HG02571 (cell line): Measurements from ENCODE around the gene IKBKG.
A peak's percentile ranks its signal among the peaks of the same experiment; 100 is the strongest.
"Not testable (repeated sequence)": the region's sequence is repeated elsewhere in the genome, so short reads cannot be mapped to it uniquely, and the experiment has no call there.

Experiments
- ATAC-seq: cut with Tn5 transposase; IDR thresholded peaks from one replicate; pipeline ENCODE4 v1.9.1; 2021; ENCODE audit warnings: mild to moderate bottlenecking, moderate library complexity; ENCODE audit not compliant: unreplicated experiment

Gene IKBKG

DNA sequence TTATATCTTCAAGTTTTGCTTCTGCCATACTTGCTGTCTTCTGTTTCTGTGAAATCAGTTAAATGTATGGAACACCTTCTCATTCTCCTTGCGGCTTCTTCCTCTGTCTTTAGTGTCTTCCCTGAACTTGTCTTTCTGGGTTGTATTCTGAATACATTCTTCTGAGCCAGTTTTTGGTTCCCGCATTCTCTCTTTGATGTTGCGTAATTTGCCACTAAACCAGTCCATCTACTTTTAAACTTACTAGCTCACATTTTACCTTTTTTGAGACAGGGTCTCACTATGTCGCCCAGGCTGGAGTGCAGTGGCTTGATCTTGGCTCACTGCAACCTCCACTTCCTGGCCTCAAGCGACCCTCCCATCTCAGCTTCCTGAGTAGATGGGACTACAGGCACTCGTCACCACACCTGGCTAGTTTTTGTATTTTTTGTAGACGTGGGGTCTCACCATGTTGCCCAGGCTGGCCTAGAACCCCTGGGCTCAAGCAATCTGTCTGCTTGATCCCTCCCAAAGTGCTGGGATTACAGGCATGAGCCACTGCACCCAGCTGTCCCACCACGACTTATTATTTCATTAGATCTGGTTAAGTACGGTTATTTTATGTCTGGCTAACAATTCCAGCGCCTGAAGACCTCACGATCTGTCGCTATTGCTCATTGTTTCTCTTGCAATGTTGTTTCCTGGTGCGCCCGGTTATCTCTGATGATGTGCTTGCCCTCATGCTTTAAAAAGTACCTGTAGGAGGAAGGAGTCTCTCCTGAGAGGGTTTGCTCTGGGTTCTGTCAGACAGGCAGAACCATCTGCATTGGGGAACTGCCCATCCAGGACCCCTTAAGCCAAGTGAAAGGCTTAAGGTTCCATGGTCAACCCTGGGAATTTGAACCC lies 21.6 kb upstream of the IKBKG start:
- no peak for ATAC-seq

DNA sequence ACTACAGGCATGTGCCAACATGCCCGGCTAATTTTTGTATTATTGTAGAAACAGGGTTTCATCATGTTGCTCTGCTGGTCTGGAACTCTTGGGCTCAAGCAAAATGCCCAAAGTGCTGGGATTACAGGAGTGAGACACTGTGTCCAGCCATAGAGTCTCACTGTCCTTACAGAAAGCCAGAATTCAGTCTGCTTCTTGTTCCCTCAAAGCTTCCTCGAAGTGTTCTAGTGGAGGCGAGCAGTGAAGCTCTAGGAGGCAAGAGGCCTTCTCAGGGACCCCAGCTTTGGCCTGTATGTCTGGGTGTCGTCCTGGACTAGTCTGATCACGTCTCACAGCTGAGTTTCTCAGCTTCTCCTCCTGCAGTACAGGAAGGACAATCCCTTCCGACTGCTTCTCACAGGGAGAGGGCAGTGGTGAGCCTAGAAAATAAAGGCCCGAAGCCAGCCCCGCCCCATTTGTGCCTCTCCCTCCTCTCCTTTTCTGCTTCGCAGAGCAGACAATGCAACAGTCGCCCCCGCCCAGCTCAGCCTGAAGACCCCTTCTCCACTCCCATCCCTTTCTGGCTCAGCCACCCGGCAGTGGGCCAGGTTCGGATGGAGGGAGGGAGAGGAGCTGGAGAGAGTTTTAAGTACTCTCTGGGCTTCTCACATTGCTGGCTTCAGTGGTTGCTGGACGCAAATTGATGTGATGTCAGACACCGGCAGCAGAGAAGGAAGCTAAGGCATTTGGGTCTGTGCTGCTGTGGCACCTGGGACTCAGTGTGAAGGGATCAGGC lies 20.3 kb upstream of the IKBKG start:
- peak; percentile 67 for ATAC-seq

DNA sequence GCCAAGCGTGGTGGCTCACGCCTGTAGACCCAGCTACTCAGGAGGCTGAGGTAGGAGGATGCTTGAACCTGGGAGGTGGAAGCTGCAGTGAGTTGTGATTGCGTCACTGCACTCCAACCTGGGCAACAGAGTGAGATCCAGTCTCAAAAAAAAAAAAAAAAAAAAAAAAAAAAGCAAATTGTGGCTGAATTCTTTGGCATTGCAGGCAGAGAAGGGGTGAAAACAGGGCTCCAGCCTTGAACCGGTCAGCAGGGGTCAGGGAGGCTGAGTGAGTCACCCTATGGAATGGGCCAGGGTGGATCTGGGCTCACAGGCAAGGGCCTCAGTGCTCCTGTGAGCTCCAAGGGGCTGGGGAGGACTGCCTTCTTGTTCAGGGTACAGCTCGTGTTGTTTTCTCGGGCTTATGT lies 18.2 kb upstream of the IKBKG start:
- no peak for ATAC-seq

DNA sequence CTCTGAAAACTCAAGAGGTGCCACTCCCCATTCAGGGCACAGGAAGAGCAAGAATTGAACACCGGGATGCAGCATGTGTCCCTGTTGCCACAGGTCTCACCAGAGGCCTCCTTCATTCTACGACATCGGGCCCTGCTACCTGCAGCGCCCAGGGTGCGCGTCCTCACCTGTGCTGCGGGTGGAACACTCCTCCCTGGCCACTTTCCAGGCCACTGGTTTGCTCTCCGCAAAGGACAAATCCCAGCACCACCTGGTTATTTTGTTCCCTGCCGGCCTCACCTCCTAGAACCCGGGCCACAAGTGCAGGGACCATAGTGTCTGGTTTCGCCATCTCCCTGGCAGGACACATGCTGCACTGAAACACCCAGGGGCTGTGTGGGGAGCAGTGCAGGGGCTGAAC lies 17.1 kb upstream of the IKBKG start:
- no peak for ATAC-seq

DNA sequence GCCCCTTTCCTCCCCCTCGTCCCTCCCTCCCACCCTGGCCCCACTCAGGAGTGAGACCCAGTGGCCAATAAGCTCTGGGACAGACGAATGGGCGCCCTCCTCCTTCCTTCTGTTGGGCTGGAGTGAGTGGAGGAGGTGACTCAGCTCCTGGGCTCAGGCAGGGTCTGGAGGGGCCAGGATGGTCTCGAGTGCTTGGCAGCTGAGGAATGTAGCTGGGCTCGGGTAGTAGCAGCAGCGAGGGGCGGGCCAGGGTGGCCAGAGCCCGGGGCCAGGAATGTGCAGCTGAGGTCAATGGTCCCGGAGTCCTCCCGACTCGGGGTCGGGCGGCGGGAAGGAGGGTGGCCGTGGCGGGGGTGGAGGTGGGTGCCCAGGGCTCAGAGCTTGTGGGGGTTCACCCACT lies 15.8 kb upstream of the IKBKG start:
- ATAC-seq, result no peak

DNA sequence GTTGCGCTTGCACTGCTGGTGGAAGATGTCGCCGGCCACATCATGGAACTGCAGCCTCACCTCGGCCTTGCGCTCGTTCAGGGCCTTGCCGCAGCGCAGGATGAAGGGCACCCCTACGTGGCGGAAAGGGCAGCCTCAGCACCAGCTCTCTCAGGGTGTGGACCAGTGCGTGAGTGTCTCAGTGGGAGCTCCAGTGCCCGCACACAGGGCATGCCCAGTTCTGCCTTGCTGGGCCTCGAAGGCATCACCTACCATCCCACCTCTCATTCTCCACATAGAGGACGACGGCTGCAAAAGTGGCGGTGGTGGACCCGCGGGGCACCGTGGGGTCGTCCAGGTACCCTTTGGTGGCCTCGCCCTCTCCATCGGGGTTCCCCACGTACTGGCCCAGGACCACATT lies 14.7 kb upstream of the IKBKG start:
- no peak for ATAC-seq

DNA sequence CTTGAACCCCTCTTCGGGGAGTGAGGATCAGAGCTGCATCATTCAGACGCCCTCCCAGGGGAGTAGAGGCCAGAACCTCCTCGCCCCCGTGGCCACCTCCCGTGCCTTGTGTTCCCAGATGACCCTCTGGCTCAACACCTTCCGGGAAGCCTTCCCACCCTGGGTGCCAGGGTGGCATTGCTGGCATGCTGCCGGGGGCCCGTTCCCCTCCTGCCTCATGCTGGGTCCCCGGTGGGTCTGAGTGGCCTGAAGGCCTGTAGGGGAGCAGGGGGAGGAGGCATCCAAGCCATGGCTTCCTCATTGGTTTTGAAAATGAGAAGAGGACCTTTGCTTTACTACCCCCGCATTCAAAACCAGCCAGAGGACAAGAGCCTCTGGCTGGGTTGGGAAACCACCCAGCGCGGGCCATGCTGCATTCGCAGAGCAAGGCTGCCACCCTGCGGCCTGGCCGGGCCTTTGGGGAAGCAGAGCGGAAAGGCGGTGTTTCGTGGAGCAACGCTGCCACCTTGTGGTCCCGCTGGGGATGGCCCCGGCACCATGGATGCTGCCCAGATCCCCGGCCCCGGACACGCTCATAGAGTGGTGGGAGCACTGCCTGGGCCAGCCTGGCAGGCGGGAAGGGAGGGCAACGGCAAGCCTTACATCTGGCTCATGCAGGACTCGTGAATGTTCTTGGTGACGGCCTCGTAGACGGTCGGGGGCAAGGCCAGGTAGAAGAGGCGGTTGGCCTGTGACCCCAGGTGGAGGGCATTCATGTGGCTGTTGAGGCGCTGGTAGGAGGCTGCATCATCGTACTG lies 12.7 kb upstream of the IKBKG start:
- peak; percentile 94 for ATAC-seq

DNA sequence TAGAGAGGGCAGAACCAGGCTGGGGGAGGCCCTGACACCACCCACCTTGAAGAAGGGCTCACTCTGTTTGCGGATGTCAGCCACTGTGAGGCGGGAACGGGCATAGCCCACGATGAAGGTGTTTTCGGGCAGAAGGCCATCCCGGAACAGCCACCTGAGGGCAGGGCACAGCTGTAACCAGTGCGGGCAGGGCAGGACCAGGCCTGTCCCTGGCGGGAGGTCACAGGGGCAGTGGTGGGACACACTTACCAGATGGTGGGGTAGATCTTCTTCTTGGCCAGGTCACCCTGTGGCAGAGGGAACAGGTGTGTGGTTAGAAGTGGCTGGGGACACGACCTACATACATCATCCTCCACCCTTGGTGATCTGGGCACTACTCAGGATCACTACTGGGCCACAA lies 11.5 kb upstream of the IKBKG start:
- ATAC-seq, result no peak

DNA sequence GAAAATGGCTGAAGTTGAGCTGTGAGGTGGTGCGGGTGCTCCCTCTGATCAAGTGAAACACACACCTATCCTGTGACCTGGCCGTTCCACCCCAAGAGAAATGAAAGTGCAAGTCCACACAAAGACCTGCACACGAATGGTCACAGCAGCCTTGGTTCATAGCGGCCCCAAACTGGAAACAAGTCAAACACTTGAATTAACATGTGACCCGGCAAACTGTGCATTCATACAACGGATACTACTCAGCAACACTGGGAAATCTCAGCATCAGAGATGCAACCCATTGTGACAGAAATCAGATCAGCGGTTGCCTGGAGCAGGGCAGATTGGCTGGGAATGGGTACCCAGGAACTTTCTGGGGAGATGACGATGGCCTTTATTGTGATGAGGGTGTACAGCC lies 8.3 kb upstream of the IKBKG start:
- no peak for ATAC-seq

DNA sequence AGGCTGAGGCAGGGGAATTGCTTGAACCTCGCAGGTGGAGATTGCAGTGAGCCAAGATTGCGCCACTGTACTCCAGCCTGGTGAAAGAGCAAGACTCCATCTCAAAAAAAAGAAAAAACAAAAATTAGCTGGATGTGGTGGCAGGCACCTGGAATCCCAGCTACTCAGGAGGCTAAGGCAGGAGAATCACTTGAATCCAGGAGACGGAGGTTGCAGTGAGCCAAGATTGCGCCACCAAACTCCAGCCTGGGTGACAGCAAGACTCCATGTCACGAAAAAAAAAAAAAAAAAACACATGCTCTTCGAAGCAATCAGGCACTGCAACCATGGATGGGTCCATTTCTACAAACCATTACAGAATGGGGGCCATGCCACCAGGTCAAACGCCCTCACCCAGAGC lies 7.1 kb upstream of the IKBKG start:
- ATAC-seq, result not testable (repeated sequence)

DNA sequence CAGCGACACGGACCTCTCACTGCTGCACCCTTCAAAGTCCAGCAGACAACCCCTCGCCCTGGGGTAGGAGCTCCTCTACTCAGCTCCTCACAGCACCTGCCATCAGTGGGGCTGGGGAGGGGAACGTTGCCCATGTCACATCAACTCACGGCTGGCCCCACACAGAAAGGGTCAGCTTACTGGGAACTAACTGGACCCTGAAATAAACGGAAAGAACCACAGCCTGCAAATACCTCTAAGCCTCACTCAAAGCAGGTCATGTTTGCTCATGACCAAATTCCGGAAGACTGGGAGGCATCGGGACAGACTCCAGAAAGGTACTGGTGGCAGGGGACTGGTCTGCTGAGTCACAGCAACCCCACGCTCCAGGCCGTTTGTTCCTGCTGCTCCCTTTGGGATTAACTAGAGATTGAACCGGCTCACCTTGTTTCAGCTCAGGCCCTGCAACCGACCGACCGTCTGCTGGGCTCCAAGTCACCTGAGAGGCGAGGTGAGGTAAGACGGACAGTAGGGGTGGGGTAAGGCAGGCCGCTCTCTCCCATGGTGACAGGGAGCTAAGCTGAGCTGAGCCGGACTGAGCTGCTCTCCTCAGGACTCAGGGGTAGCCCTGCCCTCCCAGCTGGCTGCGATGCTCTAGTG lies 6.4 kb upstream of the IKBKG start:
- ATAC-seq, result no peak

DNA sequence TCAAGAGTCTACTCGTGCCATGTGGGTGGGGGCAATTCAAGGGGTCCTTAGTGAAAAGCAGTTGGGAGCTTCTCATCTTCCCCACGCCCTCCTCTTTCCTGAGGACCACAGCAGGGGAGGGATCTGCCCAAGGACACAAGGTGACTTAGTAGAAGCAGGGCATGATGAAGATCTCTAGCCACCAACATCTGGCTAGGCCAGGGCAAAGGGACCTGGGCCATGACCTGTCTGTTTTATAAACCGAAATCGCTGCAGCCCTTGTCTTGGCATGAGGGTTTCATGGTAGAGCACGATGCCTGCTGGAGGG lies 5.9 kb upstream of the IKBKG start:
- no peak for ATAC-seq

DNA sequence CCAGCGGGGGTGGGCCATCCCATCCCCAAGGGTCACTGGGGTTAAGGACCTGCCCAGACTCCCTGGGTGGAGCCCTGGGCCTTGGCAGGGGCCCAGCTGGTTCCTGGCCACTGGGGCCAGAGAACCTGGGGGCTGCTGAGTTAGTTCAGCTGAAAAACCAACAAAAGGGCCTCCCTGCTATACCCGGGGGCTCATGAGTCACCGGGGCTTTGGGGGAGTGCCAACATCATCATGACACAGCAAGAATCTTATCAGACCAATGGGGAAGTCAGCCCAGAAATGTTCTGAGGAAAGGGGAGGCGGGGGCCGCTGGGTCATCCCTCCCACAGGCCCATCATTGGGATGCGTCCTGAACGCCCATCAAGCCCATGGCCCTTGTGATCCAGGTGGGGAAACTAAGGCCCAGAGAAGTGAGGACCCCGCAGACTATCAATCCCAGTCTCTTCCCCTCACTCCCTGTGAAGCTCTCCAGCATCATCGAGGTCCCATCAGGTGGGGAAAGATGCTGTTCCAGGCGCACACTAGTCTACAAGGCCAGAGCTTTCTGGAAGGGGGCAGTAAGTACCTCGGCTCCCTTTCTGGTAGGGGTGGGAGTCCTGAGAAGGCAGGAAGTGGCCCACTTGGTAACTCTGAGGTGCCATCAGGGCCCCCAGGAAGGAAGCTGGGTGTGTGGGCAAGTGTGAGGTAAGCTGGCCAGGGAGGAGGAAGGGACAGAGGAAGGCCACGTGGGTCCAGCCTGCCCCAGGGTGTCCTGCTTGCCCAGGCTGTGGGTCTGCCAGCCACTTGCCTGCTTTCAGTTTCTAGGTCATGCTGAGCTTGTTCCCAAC lies 5.3 kb upstream of the IKBKG start:
- no peak for ATAC-seq

DNA sequence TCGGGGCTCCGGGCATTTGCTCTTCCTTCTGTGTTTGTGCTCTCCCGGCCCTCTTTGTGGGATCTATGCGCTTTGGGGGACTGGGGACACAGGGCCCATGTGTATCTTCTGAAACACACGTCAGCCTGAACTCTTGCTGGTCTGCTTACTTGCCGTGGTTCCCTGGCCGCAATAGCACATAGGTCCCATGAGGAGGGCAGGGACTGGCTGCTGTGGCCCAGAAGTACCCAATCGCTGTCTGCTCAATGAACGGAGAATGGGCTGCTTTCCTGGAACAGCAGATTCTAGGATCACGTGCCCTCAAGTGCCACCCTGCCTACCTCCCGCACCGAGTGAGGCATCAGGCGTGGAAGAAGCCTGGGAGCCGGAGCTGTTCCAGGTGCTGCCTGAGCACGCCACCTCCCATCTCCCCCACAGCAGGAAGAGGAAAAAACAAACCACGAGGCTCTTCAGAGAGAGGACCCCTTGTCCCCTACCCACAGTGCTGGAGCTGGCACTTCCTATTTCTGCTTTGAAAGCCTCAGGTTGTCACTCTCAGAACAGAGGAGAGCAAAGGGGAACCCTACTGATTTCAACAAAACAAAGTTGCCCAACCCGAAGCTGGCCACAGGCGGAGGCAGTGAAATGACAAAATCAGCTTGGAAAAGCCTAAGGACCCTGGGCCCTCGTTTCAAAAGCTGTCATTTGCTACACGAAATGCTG lies 4.5 kb upstream of the IKBKG start:
- ATAC-seq, result no peak

DNA sequence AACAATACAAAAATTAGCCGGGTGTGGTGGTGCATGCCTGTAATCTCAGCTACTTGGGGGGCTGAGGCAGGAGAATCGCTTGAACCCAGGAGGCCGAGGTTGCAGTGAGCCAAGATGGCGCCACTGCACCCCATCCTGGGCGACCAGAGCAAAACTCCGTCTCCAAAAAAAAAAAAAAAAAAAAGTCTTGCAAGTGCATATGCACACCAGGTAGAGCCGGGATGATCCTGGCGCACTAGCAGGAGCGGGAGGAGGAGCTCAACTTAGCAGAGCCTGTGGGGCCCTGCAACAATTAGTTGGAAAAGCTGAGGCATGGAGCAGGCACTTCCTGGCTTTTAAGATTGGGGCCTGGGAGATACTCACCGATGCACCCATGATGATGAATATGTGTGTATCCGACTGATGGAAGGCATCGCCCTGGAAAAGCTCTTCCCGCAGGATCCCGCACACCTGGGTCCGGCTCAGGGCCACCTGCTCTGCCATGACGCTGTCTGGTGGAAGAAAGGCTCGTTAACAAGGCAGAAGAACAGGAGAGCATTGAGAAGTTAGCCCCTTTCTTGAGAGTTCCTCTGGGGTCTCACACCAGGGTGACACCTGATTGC lies 1.6 kb upstream of the IKBKG start:
- ATAC-seq, result no peak

DNA sequence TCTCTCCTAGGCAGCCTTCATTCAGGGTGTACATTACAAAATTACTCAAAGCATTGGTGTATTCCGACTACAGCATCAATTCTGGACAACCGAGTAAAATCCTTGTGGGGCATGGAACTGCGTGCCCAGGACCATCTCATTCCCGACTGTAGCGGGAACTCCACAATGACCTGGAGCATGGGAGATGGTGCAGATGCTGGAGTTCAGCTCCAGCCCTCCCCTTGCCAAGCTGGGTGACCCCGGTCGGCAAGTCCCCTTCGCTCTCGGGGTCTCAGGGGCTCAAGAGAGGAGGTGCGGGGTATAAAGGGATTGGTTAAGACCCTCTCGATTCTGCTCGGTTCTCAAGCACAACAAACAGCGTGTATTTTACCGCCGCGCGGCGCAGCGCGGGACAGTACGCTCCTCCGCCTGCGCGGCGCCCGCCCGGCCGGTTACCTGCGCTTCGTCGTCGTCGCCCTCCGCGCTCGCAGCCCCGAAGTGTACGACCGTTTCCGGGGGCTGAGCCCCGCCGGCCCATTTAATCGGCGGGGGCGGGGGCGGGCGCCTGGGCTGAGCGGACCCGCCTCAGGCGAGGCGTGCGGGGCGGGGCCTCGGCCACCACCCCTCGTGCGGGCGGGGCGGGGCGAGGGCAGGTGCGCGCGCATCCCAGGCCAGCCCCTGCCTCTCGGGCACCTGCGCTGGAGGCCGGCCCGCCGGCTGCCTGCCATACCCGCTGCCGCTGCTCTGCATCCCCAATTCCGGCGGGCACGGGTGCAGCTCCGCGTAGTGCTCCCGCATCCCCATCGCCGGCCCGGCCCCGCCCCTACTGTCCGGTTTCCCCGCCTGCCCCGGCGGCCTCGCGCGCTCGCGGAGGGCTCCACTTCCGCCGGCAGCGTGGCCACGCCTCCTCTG lies 821 bp upstream of the IKBKG start, which contains the start of gene G6PD:
G6PD (minus strand) TSS at position 493 of the 891 bp plus-strand sequence. CDS start 691 bp downstream, outside the sequence.
- ATAC-seq, result peak; percentile 38

DNA sequence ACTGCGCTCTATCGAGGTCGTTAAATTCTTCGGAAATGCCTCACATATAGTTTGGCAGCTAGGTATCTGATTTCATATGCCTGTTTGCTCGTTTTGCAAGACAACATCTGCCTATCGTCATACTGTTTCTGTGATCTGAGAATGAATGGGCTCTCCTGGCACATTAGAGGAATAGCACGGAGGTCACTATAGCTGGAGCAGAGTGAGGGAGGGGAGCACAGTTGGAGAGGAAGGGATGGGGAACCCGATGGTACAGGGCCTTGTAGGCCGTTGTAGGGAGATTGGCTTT lies 552 bp downstream of the IKBKG start:
- no peak for ATAC-seq

DNA sequence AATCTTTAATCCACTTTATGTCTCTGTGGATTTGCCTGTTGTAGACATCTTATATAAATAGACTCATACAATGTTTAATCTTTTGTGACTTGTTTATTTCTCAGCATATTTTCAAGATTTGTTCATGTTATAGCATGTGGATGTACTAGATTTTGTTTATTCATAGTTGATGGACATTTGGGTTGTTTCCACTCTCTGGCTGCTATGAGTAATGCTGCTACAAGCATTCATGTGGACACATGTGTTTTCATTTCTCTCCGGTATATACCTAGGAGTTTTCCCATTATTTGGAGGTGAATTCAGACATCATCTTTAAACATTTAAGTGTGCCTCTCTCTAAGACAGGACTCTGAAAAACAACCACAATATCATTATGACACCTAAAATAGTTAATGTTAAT lies 2.3 kb downstream of the IKBKG start:
- ATAC-seq, result no peak
